HT1080 (cell line): ENCODE data around the gene PREB. TPM values are rescaled to one million over a fixed set of nuclear protein-coding genes. Genes with fewer than 3 reads are reported as not detected.
A peak's percentile ranks its signal among the peaks of the same experiment; 100 is the strongest.

ENCODE experiments used
- DNase-seq: peaks from one replicate; pipeline ENCODE4 v3.0.0-alpha.2; 2015; ENCODE audit warnings: low read depth
- total RNA-seq: library from RNA; depleted of rRNA; stranded (reverse); fragments of >200 nt; shearing (Covaris generic); gene quantifications from 2 replicates; pipeline ENCODE4 v1.2.3, GENCODE V29; 2014

Gene PREB
- total RNA-seq, 1 experiment from 2014 or later: 75.8 TPM

DNA sequence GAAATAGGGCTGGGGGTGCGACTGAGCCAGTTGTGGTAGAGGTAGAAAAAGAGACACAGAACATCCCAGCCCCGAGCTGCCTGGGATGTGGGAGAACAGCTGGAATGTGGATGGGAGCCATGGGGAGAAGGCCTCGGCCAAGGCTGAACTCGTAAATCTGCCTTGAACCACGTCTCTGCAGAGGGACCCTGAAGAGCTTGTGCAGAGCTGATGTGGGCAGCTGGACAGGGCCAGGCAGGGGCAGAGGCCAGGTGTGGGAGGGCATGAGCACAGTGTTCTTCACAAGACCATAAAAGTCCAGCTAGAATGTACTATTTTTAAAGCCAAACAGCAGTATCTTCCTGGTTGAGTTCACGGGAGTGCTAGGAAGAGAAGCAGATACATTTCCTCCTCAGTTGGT, 20.1 kb upstream of the PREB start:
- DNase-seq: no peak

DNA sequence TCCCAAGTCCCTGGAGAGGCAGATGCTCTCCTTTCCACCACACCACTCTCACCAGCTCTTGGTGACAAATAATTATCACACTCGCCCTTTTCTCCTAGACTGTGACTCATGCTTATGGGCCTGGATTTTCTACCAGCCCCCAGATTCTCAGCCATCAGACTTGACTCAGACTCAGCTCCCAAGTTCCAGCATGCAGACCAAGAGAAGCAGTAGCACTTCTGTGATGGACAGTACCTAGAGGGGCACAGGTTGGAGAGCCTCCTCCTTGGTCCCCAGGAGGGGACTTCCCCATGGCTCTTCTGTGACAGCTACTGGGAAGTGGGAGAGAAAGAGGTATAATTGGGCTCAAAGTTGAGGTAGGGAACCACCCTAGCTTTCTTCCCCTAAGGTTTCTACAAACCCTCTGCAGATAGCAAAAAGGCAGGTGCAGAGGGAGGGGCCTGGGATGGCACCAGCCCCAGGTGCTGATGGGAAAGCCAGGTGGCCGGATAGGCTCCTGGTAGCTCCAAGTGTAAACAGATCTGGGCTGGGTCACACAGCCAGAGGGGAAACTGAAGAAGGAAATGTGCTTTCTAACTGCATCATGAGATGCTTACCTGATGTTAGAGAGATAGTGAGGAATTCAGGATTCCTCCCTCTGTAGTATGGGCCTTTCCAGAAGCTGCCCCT, 18.5 kb upstream of the PREB start:
- peak; percentile 59 for DNase-seq

DNA sequence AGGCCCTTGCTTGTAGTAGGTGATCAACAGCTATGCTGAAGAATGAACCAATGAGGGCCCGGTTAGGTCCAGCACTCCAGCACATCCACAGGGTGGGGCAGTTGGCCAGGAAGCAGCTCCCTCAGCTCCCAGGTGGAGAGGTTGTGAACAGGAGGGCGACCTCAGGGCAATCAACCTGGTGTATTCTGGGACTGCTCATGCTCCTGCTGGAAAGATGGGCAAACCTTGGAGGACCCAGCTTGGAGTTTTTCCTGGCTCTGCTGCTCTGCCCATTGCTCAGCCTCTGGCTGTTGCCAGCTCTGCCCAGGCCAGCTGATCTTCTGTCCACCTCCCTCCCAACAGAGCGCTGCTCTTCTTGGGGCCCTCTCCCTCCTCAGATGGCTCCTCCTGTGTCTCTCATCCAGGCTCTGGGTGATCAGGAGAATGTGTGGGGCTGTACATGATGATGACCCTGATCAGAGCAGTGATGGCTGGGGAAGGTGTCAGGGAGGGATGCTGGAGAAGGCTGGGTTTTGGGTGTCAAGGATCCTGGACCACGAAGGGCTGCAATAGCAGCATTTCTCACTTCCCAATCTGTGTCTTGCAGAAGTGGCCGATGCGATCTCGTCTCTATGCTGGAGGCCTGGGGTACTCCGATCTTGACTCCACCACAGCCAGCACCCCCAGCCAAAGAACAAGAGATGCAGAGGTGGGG, 17.8 kb upstream of the PREB start:
- DNase-seq: no peak

DNA sequence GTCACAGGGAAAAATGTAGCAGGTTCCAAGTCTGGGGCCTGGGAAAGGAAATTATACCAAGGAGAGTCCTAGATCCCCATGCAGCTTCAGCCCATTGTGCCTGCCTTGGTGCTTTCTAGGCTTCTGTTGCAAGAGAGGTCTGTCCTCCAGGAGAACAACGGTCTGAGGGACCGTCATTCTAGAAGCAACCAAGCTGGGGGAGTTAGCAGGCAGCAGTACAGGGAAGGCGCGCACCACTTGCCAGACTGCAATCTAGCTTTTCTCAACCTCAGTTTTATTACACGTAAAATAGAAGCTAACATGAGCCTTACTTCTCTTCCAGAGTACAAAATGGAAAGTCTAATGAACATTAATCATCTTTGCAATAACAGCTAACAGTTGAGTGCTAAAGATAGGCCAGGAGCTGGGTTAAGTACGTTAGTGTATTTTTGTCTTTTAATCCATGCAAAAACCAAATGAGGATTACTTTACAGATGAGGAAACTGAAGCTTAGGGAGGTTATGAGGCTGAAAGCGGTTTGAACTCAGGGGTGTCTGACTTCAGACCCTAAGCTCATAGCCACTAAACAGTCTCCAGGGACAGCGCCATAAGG, 16.3 kb upstream of the PREB start:
- DNase-seq: no peak

DNA sequence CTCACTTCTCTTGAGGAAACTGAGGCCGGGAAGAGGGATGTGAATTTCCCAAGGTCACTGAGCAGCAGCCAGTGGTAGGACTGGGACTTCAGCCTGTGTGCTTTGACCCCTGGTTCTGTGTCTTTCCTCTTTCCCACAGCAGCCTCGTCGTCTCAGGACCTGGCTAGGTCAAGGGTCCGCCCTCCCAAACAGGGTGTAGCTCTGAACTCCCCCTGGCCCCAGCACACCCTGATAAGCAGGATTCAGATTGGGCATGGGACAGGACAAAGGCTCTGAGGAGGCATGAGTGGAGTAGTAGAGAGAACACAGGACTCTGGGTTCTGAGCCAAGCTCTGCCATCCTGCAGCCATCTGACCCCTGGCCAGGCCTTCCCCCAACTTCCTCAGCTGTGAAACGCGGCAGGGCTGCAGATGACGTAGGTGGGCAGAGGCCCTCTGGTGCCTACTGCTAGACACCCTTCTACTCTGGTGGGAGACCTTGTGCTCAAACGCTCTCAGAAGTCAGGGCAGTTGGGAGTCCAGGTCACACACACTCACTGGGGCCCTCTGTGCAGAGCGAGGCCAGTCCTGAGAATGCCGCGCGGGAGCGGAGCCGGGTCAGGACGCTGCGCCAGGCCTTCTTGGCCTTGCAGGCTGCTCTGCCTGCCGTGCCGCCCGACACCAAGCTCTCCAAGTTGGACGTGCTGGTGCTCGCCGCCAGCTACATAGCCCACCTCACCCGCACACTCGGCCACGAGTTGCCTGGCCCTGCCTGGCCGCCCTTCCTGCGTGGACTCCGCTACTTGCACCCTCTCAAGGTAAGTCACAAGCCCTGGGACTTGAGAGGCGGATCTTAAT, 15.4 kb upstream of the PREB start:
- no peak for DNase-seq

DNA sequence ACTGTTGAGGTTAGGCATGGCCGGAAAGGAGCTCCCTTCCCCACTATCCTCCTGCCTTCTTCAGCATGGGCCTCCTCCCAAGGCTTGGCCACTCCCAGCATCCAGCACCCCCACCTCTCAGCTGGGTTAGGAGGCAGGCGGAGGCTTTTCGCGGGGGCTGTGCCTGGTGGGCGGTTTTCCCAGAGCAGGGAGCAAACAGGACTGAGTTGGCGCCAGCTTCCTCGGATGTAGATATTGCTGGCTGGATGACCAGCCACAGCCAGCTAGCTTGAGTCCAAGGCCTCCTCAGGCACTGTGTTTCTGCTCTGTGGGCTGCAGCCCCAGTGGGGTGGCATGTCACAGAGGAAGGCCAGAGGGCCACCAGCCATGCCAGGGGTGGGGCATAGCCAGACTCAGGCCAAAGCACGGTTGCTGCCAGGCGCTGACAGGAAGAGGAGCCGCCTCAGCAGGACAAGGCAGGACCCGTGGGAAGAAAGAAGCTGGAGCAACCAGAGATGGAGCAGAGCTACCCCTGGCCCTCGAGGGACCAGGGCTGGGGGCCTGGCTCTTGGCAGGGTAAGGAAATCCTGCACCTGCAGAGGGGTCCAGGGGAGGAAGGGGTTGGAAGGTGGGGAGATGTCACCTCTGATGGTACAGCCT, 14.5 kb upstream of the PREB start, which contains the start of gene TCF23:
TCF23 (plus strand) TSS at position 204 of the 639 bp plus-strand sequence; CDS start at position 334, 130 bp downstream.
- DNase-seq: no peak

DNA sequence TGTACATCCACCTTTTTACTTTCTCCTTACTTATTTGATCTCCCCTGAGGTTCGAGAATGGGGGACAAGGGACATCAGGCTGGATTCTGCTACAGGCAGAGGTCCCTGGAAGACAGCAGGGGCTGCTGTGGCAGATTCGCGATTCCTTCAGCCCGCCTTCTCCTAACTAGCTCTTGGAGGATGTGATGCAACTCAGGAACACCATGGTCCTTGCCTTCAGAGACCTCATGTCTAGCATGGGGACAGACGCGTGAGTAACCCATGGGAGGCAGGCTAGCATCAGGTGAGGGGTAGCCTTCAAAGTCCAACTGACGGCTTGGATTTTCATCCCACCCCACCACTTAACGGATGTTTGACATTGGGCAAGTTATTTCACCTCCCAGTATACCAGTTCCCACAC, 13.5 kb upstream of the PREB start:
- DNase-seq: no peak

DNA sequence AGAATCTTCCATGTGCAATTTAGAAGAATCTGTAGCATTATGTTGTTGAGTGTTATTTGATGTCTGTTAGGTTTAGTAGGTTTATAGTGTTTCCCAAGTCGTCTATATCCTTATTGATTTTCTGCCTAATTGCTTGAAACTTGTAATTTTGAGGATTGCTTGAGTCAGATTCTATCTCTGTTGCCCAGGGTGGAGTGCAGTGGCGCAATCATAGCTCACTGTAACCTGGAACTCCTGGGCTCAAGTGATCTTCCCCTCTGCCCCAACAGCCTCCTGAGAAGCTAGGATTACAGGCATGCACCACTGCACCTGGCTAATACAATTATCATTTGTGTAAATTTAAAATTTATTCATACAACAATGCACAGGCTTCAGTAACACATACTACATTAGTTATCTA, 11.2 kb upstream of the PREB start:
- DNase-seq: no peak

DNA sequence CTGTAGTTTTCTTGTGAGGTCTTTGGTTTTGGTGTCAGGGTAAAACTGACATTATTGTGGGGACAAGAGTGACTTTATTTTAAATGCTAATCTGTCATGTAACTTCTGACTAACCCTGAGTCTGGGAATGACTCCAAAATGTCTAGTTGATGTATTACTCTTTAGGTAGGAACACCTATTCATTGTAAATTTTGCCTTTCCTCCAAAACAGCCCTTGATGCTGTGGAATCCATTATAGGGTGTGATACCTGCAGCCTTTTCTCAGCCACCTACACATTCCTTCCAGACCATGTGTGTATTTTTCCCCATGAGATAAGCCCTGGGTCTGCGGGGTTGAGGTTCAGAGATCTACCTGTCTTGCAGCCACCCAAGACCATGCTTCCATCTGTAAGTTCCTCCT, 8.8 kb upstream of the PREB start:
- no peak for DNase-seq

DNA sequence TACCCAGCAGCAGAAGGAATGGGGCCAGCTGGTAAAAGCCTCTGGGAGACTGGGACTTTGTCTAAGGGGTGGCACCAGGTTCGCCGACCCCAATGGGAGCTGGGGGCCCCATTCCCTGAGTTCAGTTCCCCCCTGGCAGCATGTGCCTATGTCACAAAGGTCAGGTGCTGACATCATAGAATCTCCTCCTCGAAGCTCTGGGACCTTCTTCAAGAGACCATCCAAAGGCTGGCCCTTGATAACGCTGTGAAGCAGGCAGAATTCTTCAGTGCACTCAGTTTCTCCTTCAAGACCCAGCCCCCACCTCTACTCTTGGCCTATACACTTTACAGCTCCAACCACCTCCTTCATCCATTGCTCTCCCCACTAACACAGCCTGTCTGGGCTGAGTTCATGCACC, 4.9 kb upstream of the PREB start, which contains the start of gene PRR30:
PRR30 (minus strand) TSS at position 101 of the 400 bp plus-strand sequence. CDS start 1,081 bp downstream, outside the sequence.
- no peak for DNase-seq

DNA sequence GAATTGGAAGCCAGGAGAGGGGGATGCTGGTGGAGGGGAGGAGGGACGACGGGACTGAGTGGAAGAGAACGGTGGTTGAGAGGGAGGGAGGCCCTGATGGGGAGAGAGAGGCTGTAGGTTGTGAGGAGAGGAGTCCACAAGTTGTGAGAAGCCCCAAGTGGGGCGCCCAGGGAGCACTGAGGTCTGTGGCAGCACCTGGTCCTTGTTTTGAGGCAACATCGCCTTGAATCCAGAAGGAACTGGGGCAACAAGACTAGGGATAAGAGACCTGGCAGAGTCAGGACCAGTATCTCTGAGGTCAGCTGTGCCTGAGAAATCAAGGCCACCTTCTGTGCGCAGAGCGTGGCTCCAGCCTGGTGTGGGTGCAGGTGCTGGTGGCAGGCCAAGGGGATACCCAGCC, 3.7 kb upstream of the PREB start:
- no peak for DNase-seq

DNA sequence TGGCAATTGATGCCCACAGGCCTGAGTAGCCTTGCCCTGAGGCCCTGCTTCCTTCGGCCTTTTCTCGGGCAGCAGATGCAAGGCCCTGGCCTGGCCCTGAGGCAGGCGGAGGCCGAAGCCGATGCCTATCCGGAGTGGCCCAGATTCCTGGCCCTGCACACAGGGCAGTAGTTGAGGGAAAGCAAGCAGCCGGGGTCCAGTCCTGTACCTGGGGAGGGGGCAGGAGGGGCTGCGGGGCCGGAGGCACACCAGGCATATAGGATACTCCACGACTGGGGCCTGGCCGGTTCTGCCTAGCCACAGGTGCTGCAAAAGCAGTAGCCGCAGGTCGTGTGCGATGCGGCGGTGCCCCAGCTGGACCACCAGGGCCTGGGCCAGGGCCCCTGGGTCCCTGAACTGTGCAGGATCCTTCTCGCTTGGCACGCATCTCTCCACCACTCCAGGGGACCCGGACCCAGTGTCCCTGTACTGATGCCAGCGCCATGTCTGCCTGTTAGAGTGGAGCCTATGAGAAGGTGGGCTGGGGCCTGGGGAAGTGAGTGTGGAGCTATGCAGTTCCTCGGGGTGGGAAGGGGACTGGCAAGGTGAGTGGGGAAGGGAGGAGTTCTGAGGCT, 3.0 kb upstream of the PREB start:
- DNase-seq: no peak

DNA sequence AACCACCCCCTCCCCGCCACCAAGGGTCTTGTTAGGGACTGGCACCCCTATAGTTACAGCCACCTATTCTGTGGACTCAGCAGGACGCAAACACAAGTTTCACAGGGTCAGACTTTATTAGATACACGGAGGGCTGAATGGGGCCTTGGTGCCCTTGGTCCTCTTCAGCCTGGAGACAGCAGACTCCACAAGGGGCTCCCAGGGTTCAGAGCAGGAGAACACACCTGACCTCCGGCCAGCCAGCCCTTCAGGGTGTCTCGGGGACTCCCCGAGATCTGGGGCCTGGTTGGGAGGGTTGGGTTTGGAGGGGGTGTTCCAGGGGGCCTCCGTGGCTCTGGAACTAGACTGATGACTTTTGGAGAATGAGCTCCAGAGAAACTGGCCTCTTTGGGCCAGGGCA, 2.3 kb upstream of the PREB start:
- no peak for DNase-seq

DNA sequence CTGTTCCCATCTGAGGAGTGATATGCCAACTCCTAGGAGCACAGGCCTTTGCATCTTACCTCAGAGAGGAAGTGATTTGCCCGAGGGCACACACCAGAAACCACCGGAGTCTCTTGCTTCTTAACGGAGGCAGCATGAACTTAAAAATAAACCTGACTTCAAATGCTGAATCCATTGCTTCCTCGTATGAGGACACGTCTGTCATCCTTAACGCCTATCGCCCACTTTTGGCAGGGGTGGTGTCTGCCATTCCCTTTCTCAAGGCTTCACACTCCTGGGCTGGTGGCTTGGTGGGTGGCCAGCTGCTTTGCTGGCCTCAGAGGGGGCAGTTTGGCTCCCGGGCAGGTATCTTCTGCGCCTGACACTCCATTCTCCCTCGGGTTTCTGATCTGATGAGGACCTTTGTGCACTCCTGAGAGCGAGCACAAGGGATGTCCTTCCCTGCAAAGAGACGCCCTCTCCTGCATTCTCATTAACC, 1.1 kb upstream of the PREB start:
- no peak for DNase-seq

DNA sequence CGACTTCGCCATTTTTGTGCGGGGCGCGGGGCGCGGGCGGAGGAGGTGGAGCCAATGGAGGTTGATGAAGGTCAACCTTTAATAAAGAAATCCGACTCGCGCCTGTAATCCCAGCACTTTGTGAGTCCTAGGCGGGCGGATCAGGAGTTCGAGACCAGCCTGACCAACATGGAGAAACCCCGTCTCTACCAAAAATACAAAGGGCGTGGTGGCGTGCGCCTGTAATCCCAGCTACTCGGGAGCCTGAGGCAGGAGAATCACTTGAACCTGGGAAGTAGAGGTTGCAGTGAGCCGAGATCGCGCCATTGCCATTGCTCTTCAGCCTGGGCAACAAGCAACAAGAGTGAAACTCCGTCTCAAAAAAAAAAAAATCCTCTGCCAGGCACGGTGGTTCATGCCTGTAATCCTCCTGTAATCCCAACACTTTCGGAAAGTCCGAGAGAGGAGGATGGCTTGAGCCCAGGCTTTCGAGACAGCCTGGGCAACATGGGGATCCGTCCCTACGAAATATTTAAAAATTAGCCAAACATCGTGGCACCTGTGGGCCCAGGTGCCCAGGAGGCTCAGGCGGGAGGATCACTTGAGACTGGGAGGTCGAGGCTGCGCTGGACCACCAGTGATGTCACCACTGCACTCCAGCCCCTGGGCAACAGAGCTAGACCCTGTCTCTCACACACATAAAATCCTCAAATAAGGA, 493 bp upstream of the PREB start:
- no peak for DNase-seq

DNA sequence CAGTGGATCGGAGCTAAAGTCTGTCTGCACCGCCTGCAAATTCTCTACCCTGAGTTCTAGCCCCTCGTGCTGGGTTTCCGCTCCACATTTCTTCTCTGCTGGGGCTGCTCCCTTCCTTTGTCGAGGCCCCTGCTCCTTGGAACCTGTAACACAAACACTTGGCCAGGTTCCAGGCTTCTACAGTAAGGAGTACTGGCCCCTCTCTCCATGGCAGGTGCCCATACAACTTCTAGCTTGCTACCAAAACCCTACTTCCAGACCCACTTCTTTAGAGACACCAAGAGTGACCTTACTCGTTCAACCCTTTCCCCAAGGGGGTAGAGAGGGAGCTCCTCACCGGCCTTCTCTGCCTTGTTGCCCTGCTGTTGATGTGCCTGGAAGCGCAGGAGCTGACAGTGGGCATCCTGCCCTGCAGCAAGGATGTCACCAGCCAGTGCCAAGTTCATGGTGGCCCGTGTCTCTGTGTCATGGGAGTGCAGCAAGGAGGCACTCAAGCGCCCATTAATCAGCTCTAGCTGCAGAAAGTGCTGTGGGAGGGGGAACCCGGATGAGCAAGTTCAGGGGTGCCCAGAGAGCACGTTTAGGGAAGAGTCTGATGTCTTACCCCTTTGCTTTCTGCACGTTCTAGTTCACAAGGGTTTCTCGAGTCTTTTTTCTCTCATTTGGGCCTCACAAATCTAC, 1.1 kb downstream of the PREB start:
- no peak for DNase-seq

DNA sequence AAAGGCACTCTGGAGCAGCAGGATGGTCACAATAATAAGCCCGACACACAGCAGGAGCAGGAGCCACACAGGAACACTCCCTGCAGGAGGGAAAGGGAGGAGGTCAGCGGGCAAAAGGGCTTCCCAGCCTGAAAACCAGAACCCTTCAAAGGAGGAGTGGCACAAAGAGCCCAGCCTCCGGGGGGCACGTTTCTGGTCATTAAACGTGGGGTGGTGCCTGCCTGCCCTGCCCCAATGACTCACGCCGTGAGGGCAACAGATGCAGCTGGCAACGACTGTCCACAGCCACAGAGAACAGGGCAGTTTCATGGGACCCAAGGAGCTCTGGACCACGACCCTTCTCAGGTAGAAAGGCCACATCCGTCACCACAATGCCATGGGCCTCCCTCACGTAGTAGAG, 3.0 kb downstream of the PREB start:
- no peak for DNase-seq

DNA sequence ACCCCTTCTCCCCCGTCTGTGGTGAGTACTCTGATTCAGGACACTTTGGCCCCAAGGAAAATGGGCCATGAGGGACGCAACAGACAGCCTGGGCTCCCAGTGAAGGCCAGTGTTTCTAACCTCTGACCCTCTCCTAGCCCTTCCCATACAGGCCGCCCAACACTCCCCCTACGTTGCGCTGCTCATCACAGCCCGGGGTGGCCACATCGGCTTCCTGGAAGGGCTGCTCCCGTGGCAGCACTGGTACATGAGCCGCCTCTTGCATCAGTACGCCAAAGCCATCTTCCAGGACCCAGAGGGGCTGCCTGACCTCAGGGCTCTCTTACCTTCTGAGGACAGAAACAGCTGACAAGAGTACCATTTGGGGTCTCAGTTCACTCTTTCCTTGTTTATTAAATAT, 4.0 kb downstream of the PREB start:
- DNase-seq: no peak
